T1000 (cell line): ENCODE data around the gene FASTKD1.

Source experiments
- DNase-seq: peaks from one replicate; lab custom pipeline; 2025; ENCODE audit warnings: mixed read lengths; lab: John Stamatoyannopoulos, UW

The FASTKD1 gene

DNA sequence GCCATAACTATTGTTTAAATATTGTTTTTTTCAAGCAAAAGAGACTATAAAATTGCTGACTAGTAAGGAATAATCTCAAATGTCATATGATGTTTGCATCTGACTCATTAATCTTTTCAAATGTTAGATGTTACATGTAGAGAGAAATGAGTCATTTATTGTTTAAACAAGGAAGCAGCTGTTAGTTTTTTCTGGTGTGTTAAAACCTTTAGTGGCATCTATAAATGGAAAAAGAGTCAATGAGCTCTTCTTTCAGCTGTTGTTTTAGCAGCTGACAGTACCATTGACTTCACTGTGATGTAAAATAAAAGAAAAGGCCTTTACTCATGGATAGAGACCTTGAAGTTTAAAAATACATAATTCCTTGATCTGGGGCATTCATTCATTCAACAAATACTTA, 66.0 kb downstream of the FASTKD1 start:
- DNase-seq = no peak

DNA sequence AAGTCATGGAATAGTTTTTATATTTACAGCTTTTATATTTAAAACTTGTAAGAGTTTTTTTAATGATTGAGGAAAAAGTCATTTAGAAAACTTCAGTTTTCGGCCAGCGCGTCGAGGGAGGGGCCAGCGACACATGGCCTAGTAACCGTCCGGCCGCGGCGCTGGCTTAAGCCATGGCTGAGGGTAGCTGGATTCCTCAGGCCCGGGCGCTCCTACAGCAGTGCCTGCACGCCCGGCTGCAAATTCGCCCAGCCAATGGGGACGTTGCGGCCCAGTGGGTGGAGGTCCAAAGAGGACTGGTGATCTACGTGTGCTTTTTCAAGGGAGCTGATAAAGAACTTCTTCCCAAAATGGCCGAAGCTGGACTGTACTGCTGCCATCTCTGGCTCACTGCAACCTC, 69.0 kb downstream of the FASTKD1 start:
- no peak for DNase-seq

- no peak for DNase-seq
Measured at GRCh38 chr2:169495310-169495928, 78.2 kb downstream of the FASTKD1 start.

DNA sequence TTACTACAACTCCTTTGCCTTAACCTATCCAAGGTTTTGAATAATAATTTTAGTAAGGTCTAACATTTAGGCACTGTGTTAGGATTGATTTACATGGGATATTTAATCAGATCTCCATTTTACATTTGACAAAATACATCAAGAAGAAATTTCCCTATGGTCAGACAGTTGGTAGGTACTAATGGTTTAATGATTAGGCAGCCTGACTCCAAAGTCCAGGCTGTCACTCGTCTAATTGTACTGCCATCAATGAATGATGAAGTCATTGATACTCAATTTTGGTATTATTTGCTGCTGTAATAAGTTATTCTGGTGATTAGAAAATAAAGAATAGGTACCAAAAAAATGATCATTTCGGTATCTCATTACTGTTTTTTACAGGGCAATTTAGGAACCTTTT, 80.3 kb downstream of the FASTKD1 start:
- no peak for DNase-seq

GRCh38 chr2:169491378-169491777, 82.3 kb downstream of the FASTKD1 start:
- no peak for DNase-seq

- no peak for DNase-seq
Measured at GRCh38 chr2:169490834-169491233, 82.8 kb downstream of the FASTKD1 start.

GRCh38 chr2:169486487-169486886, 87.2 kb downstream of the FASTKD1 start:
- no peak for DNase-seq

DNA sequence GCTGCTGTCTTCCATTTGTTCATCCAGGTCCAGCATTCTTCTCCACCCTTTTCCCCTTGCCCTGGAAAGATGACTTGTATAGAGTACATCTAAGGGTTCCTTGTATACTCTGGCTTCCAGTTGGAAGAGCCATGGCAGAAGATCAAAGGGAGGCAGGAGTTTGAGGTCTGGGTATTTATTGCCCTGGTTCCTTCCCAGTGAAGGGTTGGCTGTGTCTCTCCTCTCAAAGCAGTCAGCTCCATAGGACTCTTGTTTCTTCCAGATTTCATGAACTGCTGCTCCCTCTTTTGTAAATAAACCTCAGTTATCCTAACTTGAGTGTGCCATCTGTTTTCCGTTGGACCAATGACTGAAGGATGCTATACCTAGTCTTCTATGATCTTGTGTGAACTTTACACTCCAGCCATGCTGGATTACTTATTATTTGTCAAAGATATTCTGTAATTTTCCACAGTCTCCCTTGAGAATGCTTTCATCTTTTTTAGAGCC, 88.0 kb downstream of the FASTKD1 start:
- no peak for DNase-seq

DNA sequence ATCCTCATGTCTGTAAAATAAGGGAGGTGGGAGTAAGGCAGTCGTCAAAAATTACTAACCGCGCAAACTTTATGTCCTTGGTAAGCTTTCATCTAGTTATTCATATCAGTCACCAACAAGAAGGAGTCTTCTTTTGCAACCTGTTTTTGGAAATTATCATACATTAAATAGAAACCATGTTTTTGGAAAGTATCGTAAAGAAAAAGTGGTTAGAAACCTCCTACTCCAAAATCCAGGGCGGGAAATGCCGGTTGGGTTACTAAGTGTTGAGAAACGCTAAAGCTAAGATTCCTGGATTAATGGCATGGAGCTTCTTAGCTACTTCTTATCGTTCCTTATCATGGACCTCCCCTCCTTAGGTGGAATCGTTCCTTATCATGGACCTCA, 93.6 kb downstream of the FASTKD1 start:
- no peak for DNase-seq
